Kidney (tissue), 14 donors: Measurements from ENCODE around the gene RAB4B. TPM values are rescaled to one million over a fixed set of nuclear protein-coding genes. Genes with fewer than 3 reads are reported as not detected.

ENCODE experiments used
- DNase-seq, 5 donors: peaks; one replicate each; pipeline ENCODE4 v3.0.0-alpha.2; 2013 to 2020
- FAIRE-seq: peaks from 2 replicates; lab custom pipeline; 2012; peaks lifted over from hg19 to GRCh38; lab: Jason Lieb, UNC
- H3K27ac ChIP-seq, 2 donors: one replicate each; pipeline ENCODE4 v1.7.0; 2013; ENCODE audit warnings: low read depth in 2 of 2, low read length in 2 of 2, inconsistent platforms in 1 of 2
- H3K27me3 ChIP-seq: one replicate; pipeline ENCODE4 v1.7.1; 2013; ENCODE audit warnings: low read length, inconsistent platforms; ENCODE audit not compliant: control insufficient read depth, insufficient read depth
- H3K36me3 ChIP-seq, 3 donors: one replicate each; pipeline versions ENCODE4 v1.7.0 to v1.7.1; 2013; ENCODE audit warnings: low read length in 3 of 3, control low read depth in 1 of 3, inconsistent platforms in 1 of 3; ENCODE audit not compliant: insufficient read depth in 3 of 3, control insufficient read depth in 2 of 3
- H3K4me1 ChIP-seq, 3 donors: one replicate each; pipeline versions ENCODE4 v1.7.0 to v1.7.1; 2013; ENCODE audit warnings: low read length in 3 of 3, inconsistent platforms in 1 of 3, low read depth in 1 of 3; ENCODE audit not compliant: control insufficient read depth in 2 of 3, insufficient read depth in 2 of 3
- H3K4me3 ChIP-seq, 3 donors: one replicate each; pipeline versions ENCODE4 v1.7.0 to v1.8.1; 2013; ENCODE audit warnings: low read length in 3 of 3, control low read depth in 1 of 3, inconsistent platforms in 1 of 3
- H3K9ac ChIP-seq, 3 donors: one replicate each; pipeline versions ENCODE4 v1.7.0 to v1.7.1; 2013; ENCODE audit warnings: low read length in 3 of 3, control low read depth in 1 of 3, inconsistent platforms in 1 of 3
- H3K9me3 ChIP-seq, 3 donors: one replicate each; pipeline versions ENCODE4 v1.7.0 to v1.7.1; 2013; ENCODE audit warnings: low read length in 3 of 3, control low read depth in 1 of 3, inconsistent platforms in 1 of 3; ENCODE audit not compliant: control insufficient read depth in 2 of 3, insufficient read depth in 1 of 3
- intact Hi-C: fragments of 100-400 bp; cut with DNase I; formaldehyde crosslinking; loops from one replicate; pipeline ENCODE4 v1.11.1; 2022
- polyA plus RNA-seq: library from polyadenylated mRNA; stranded (reverse); fragments of 350-450 nt; fragmentation: Illumina TruSeq; extraction: RNeasy Lipid Tissue Mini Kit (QIAGEN cat#74804); gene quantifications from one replicate; pipeline ENCODE4 v1.2.3, GENCODE V29; 2014; ENCODE audit warnings: low read depth, low replicate concordance; ENCODE audit not compliant: insufficient read depth
- total RNA-seq: library from RNA; stranded (reverse); fragmentation: NEBNext Ultra II Directional; extraction: Animal tissue kit (Norgen Biotek cat#: 25700); gene quantifications from one replicate; pipeline ENCODE4 v1.2.1, GENCODE V29; 2021
- TF ChIP-seq, protein P1 (sequence below): IDR thresholded peaks from 3 replicates; pipeline ENCODE4 v1.5.1; 2012; ENCODE audit warnings: mild to moderate bottlenecking, moderate library complexity, borderline replicate concordance; ENCODE audit not compliant: insufficient read depth; ENCODE audit errors: extremely low read depth
- donor health status: control.
- donor health status: control.
- donor health status: control.
- donor health status: control.
- donor health status: control.
- donor health status: DM: yes; HTN: yes; CAD: no.
- donor health status: Normal renal cell carcinoma (clear cell type).

RAB4B gene
- total and polyA plus RNA-seq, 2 donors from 2014 or later: 42.1 to 61.7 TPM

GRCh38 chr19:40800339-40800996 lies 22.4 kb downstream of the RAB4B start:
- Histone ChIP-seq H3K4me3 (peak overlapping the region; percentile 65 to 78 (median 74)), H3K27ac (peak overlapping the region; percentile 67 to 87)
- peak in 1 of 5 donors; percentile 68 for DNase-seq

GRCh38 chr19:40800997-40801377 lies 22.9 kb downstream of the RAB4B start:
- intact Hi-C loops: loop anchor here (10.0 kb wide), 1 partner anchor 136 kb away; no protein-coding TSS in a partner anchor
- H3K27ac ChIP-seq: peak overlapping the region in 1 of 2 donors; percentile 5
- no peaks in the 10 kb centered on the region for H3K9me3 ChIP-seq
- peak in 1 of 5 donors; percentile 52 for DNase-seq
- no peaks in the 10 kb centered on the region for H3K27me3 ChIP-seq
- peak overlapping the region in 1 of 3 donors; percentile 74 for H3K4me3 ChIP-seq
- peak overlapping the region in 1 of 3 donors; percentile 29 for H3K9ac ChIP-seq
- peaks cover 0 to 6% (median 0%) of the 10 kb centered on the region in 3 donors for H3K36me3 ChIP-seq
- H3K4me1 ChIP-seq: peaks cover 0 to 65% (median 28%) of the 10 kb centered on the region in 3 donors
- FAIRE-seq: no peak
- TF ChIP-seq, protein P1, sequence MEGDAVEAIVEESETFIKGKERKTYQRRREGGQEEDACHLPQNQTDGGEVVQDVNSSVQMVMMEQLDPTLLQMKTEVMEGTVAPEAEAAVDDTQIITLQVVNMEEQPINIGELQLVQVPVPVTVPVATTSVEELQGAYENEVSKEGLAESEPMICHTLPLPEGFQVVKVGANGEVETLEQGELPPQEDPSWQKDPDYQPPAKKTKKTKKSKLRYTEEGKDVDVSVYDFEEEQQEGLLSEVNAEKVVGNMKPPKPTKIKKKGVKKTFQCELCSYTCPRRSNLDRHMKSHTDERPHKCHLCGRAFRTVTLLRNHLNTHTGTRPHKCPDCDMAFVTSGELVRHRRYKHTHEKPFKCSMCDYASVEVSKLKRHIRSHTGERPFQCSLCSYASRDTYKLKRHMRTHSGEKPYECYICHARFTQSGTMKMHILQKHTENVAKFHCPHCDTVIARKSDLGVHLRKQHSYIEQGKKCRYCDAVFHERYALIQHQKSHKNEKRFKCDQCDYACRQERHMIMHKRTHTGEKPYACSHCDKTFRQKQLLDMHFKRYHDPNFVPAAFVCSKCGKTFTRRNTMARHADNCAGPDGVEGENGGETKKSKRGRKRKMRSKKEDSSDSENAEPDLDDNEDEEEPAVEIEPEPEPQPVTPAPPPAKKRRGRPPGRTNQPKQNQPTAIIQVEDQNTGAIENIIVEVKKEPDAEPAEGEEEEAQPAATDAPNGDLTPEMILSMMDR: no peak

More at GRCh38 chr19:40800339-40800996, 22.4 kb downstream of the RAB4B start:
- H3K9ac ChIP-seq: peak overlapping the region in 2 of 3 donors; percentile 76 to 82
- TF ChIP-seq, protein P1: no peak
- no peaks in the 10 kb centered on the region for H3K27me3 ChIP-seq
- H3K9me3 ChIP-seq: no peaks in the 10 kb centered on the region
- FAIRE-seq: no peak
- intact Hi-C loops: loop anchor here (10.0 kb wide), 1 partner anchor 136 kb away; no protein-coding TSS in a partner anchor
- peaks cover 0 to 6% (median 0%) of the 10 kb centered on the region in 3 donors for H3K36me3 ChIP-seq
- peaks cover 0 to 60% (median 28%) of the 10 kb centered on the region in 3 donors for H3K4me1 ChIP-seq

- H3K9ac ChIP-seq: peak overlapping the region in 2 of 3 donors; percentile 3 to 66
- no peaks in the 10 kb centered on the region for H3K27me3 ChIP-seq
- FAIRE-seq (no peak), DNase-seq (peak in 1 of 5 donors; percentile 47)
- H3K27ac ChIP-seq: peak overlapping the region; percentile 59 to 73
- H3K4me1 ChIP-seq: peaks cover 0 to 71% (median 28%) of the 10 kb centered on the region in 3 donors
- H3K36me3 ChIP-seq: peaks cover 0 to 6% (median 0%) of the 10 kb centered on the region in 3 donors
- intact Hi-C loops: loop anchor here (10.0 kb wide), 1 partner anchor 137 kb away; no protein-coding TSS in a partner anchor
- TF ChIP-seq, protein P1: no peak
- H3K4me3 ChIP-seq: peak overlapping the region in 2 of 3 donors; percentile 43 to 74
- H3K9me3 ChIP-seq: no peaks in the 10 kb centered on the region
These were observed 23.6 kb downstream of the RAB4B start for GRCh38 chr19:40801426-40802299.
